Activated T-cell treated with anti-CD3 and anti-CD28 coated beads for 1 hour (primary cell): ENCODE measurements around the gene CUEDC1.

Experiments used
- DNase-seq: peaks from one replicate; pipeline ENCODE4 v3.0.0-alpha.2; 2020; ENCODE audit warnings: low read depth

The CUEDC1 gene

DNA sequence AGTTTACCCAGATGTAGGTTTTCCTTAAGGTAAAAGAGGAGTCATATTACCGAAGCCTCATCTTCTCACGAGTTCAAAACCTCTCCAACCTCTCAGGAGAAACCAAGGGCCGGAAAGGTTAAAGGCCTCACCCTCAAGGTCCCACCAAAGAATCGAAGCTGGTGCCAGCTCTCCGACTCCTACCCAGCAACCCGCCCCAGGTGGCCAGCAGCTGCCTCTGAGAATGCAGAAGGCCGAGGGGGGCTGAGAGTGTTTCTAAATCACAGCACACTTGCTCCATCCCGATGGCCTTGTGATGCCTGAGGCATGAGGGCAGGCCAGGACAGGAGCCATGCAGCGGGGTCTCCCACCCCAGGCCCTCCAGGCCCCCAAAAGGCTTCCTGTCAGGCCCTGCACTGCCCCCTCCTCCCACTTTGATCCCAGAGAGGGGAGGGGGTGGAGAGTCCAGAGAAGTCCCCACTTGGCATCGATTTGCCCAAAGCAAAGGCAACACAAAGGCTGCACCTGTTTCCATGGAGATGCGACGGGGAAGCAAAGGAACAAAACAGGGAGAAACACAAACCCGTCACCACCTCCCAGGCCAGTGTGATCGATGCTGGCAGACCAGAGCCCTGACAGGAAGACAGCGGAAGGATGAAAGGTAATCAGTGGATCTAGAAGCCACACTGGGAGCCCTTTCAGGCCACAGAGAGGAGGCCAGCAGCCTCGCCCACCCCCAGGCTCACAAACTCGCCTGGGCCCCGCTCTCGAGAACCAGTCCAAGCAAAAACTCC lies 39.0 kb downstream of the CUEDC1 start:
- DNase-seq, result no peak

GRCh38 chr17:57915544-57915943 lies 39.7 kb downstream of the CUEDC1 start:
- DNase-seq, result no peak

- DNase-seq, result no peak
Measured at GRCh38 chr17:57914273-57915142, 40.7 kb downstream of the CUEDC1 start.

DNA sequence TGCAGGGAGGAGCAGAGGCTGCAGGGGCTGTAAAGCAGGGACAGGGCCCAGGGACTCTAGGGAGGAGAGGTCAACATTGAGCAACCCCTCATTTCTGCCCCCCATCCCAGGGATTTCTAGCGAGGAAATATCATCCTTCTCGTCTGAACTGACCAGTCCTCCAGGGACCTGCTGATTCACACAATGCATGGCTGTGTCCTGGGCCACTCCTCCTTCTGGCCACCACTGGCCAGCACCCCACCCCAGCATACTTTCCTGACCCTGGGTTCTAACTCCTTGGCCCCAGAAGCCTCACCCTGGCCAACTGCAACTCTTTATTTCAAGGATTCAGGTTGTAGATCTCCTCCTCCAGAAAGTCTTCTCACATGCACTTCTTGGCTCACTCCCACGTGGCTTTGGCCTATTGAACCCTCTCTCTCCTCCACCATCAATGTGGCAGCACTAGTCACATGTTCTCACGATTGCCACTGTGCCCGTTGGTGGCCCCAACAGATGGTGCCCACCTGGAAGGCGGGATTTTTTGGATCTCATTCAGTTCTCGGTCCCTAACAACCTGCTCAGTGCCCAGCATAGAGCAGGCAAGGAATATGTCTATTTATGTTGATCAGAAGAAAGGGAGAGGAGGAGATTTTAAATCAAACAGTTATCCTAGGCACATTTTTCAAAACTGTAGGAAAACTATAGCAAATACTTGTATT lies 41.5 kb downstream of the CUEDC1 start:
- no peak for DNase-seq

DNA sequence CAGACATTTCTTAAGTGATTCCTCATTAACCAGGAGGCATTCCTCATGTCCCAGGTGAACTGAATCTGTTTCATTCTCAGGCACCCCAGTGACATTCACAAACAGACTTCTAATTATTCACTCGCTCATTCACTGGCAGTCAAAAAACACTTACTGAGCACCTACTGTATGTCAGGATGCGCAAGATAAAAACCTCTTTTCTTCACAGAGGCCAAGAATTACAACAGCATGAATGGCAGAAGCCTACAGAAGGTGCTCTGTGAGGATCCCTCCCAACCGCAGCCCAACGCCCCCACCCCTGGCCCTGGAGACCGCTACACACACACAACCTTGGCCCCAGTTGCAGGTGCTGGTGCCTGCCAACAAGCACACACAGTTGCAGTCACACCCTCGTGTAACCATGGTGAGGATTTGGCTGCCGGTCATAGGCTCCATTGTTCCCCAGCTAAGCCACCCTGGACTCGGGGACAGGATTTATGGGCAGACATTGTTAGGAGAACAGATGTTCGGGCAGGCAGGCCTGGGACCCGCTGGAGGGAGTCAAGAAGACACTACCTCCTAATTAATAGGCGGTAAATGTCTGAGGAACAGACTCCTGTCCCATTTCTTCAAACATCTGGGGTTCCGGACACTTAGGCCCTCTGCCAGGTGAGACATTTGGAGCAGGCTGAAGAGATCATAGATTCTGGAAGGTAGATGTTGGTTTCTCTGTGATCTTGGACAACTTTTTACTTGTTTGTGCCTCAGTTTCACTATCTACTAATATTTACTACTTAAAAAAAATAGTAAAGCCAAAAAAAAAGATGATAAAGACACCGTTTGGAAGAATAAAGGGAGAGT lies 43.2 kb downstream of the CUEDC1 start:
- no peak for DNase-seq

GRCh38 chr17:57910462-57911420 lies 44.5 kb downstream of the CUEDC1 start:
- no peak for DNase-seq

DNA sequence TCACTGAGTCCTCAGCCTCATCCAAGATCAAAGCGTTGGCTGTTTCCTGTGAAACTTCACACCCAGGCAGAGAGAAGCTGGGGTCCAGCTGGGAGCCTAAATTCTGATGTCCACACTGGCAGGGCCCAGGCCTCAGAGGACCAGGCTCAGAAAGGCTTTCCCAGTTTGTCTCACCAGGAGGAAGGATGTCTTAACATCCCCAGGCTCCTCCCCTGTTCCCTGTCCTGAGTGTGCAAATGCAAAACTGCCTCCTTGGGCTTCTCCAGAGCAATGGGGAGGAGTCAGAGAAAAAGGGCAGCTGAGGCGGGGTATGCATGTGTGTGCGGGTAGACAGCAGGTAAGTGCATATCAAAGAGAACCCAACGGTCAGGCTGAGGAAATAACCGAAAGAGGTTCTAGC lies 45.7 kb downstream of the CUEDC1 start:
- no peak for DNase-seq

GRCh38 chr17:57908278-57908677 lies 46.9 kb downstream of the CUEDC1 start:
- DNase-seq, result no peak

GRCh38 chr17:57906910-57907309 lies 48.3 kb downstream of the CUEDC1 start:
- DNase-seq, result no peak

DNA sequence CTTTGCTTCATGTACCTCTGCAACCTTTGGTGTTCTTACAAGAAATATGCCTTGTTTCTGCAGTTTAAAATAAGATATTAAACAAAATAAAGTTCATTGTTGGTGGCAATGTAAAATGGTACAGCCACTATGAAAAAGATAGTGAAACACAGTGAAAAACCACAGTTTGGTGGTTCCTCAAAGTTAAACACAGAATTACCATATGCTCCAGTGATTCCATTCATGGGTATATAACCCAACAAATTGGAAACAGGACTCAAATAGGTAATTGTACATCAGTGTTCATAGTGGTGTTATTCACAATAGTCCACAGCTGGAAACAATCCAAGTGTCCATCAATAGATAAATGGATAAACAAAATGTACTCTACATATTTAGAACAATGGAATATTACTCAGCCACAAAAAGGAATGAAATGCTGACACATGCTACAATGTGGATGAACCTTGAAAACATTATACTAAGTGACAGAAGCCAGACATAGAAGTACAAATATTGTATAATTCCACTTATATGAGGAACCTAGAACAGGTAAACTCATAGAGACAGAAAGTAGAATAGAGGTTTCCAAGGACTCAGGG lies 49.2 kb downstream of the CUEDC1 start:
- DNase-seq, result no peak

DNA sequence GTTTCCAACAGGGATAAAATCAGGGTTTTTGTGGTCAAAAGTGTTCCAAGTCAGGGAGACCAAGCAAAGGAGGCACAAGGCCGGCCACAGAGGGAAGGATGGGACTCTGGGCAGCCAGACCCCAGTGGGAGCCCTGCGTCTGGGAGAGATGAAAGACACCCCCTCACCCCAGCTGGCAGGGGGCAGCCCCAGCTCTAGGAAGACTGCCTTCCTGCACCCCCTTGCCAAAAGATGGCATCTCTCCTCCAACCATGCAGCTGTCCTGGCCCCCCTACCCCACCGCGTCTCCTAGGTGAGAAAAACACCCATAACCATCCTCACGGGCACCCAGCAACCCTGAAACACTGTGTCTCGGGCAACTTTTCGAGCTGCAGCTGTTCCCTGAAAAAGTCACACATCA lies 51.3 kb downstream of the CUEDC1 start:
- DNase-seq, result no peak

GRCh38 chr17:57902800-57903759 lies 52.1 kb downstream of the CUEDC1 start:
- DNase-seq, result no peak

DNA sequence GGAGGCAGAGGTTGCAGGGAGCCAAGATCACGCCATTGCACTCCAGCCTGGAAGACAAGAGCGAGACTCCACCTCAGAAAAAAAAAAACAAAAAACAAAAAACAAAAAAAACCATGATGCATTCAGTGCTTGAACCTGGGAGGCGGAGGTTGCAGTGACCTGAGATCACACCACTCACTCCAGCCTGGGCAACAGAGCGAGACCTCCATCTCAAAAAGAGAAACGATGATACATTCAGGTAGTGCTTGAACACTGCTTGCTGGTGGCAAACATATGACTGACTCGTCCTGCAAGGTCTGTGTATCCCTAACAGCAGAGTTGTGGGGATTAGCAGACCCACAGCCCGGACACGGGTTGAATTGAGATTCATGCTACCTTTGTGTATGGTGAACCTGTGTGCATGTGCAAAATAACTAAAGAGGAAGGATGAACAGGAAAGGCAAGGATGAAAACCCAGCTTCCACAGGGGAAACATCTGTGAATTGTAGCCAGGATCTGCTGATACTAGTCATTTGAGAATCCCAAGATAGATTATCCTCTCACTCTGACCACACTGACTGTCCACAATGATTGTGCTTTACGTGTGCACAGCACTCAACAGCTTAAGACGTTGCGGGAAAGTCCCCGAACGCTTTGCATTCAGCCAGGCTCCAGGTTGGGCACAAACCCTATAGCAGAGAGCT lies 53.0 kb downstream of the CUEDC1 start:
- DNase-seq, result no peak

GRCh38 chr17:57900991-57901743 lies 54.0 kb downstream of the CUEDC1 start:
- no peak for DNase-seq

DNA sequence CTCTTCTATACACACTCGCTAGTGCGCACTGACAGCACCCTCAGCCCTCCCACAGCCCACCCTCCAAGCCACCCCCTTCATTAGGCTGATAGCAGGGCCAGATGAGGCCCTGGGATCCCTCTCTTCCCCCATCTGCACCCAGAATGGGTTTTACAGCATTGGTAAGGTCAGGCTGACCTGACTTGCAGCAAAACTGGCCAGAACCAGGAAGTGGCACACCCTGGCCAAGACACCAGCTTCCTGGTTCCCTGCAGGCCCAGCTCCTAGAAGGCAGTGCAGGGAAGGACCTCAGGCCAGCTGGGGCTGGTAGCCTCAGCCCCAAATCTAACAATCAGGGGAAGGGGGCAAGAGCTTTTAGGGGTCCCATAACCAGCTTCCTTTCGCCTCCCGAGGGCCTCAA lies 55.4 kb downstream of the CUEDC1 start:
- DNase-seq, result no peak

GRCh38 chr17:57899391-57899790 lies 55.8 kb downstream of the CUEDC1 start:
- no peak for DNase-seq

- no peak for DNase-seq
Measured at GRCh38 chr17:57898487-57899311, 56.5 kb downstream of the CUEDC1 start.
